Natural killer cell (primary cell): Measurements from ENCODE around the gene CYP1B1. TPM values are rescaled to one million over a fixed set of nuclear protein-coding genes. Genes with fewer than 3 reads are reported as not detected.
"Not testable (repeated sequence)": the region's sequence is repeated elsewhere in the genome, so short reads cannot be mapped to it uniquely, and the experiment has no call there.

Experiments
- ATAC-seq, 3 donors: fragments of 150-1000 bp in 2 of 3; fragments of 200-7000 bp in 1 of 3; cut with Tn5 transposase; 1 replicate in 1 of 3; 2 replicates in 2 of 3; pipeline ENCODE4 v1.10.0; 2021; ENCODE audit warnings: mild to moderate bottlenecking in 2 of 3, moderate library complexity in 2 of 3
- DNase-seq, 2 donors: peaks; one replicate each; pipeline versions ENCODE4 v3.0.0 to v3.0.0-alpha.2; 2013 to 2021; ENCODE audit warnings: mixed read lengths in 1 of 2
- H3K27ac ChIP-seq: one replicate; pipeline ENCODE4 v1.5.1; 2013; ENCODE audit warnings: mild to moderate bottlenecking, low read length
- H3K27me3 ChIP-seq: one replicate; pipeline ENCODE4 v1.6.1; 2013; ENCODE audit warnings: low read length; ENCODE audit not compliant: control insufficient read depth, insufficient read depth
- H3K36me3 ChIP-seq: one replicate; pipeline ENCODE4 v1.6.1; 2013; ENCODE audit warnings: low read length; ENCODE audit not compliant: control insufficient read depth, insufficient read depth
- H3K4me1 ChIP-seq: one replicate; pipeline ENCODE4 v1.6.1; 2013; ENCODE audit warnings: low read length; ENCODE audit not compliant: control insufficient read depth, insufficient read depth
- H3K4me3 ChIP-seq: one replicate; pipeline ENCODE4 v1.5.1; 2013; ENCODE audit warnings: low read length
- H3K9me3 ChIP-seq: one replicate; pipeline ENCODE4 v1.6.1; 2013; ENCODE audit warnings: low read length; ENCODE audit not compliant: control insufficient read depth, insufficient read depth
- H3K27ac Mint-ChIP-seq, 2 donors: one replicate each; pipeline ENCODE4 v1.8.0; 2022; ENCODE audit warnings: mild to moderate bottlenecking in 2 of 2, mixed read lengths in 2 of 2, moderate library complexity in 1 of 2
- H3K27me3 Mint-ChIP-seq, 2 donors: one replicate each; pipeline ENCODE4 v1.8.0; 2022; ENCODE audit warnings: low read depth in 2 of 2, mixed read lengths in 2 of 2
- H3K36me3 Mint-ChIP-seq: one replicate; pipeline ENCODE4 v1.8.0; 2022; ENCODE audit warnings: mixed read lengths
- H3K4me1 Mint-ChIP-seq, 2 donors: one replicate each; pipeline ENCODE4 v1.8.0; 2022; ENCODE audit warnings: mixed read lengths in 2 of 2
- H3K4me3 Mint-ChIP-seq: one replicate; pipeline ENCODE4 v1.8.0; 2022; ENCODE audit warnings: mild to moderate bottlenecking, moderate library complexity, mixed read lengths
- H3K9me3 Mint-ChIP-seq, 2 donors: one replicate each; pipeline ENCODE4 v1.8.0; 2022; ENCODE audit warnings: mixed read lengths in 2 of 2
- WGBS: methylation state at CpG from one replicate; pipeline ENCODE4 v1.1.7; 2013; ENCODE audit warnings: missing lambda C conversion rate; ENCODE audit not compliant: insufficient coverage; 5-methylcytosine and 5-hydroxymethylcytosine counted together
- intact Hi-C: fragments of 100-400 bp; cut with micrococcal nuclease; formaldehyde crosslinking; loops from one replicate; pipeline ENCODE4 v1.14.2; 2022
- total RNA-seq, 4 donors: library from RNA; stranded (reverse); fragments of 120-200 nt in 1 of 4; gene quantifications; one replicate each; pipeline versions ENCODE4 v1.2.3 to v1.2.4, GENCODE V29; 2013 to 2022
- TF ChIP-seq, protein P1 (sequence below): fragments of 200-600 bp; IDR thresholded peaks from one replicate; pipeline ENCODE4 v1.8.0; 2022; ENCODE audit warnings: antibody characterized with exemption

The CYP1B1 gene
- total RNA-seq, 3 donors from 2014 or later (not counting 1 experiment from before 2014, with no cell fraction given), result 1.4 to 5.0 TPM; not detected in 1

DNA sequence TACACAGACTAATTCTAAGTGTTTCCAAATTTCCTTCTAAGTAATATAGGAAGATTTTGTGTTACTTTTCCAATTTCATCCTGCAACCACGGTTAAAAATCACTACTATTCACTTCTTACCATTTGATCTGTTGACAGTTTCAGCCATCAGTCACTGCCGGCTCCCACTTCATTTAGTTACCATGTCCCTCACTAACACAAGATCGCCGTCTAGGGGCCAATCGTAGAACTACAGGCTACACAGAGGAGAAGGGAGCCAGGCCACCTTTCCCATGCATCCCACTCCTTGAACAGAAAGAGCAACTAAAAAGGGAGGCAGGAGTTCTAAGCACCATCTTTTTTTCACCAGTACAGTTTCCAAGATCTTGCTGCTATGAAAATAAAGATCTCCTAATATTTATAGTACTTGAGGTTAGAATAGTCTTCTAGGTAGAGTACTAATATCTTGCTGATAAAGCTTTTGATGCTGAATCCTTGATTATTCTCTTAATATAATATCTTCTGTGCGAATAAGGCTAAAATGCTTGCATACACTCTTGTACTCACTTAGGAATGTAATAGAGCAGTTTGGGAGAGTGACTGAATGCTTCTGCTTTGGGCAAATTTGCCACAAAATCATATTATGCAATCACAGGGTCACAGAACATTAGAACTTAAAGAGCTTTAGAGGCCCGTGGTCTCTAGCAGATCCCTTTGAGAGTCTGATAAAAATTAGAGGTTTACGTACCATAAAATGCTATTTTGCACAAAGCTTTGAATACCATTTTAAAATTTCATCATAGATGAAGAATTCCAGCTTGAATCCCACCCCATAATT lies 39.5 kb upstream of the CYP1B1 start:
- 2% methylated on average over 5 of the region's 8 CpGs for WGBS
- ATAC-seq (peak; percentile 72 to 84 (median 75)), DNase-seq (peak; percentile 48 to 66)
- Mint-ChIP-seq H3K36me3 (no peaks in the 10 kb centered on the region), H3K4me3 (no peak overlapping the region), H3K4me1 (peaks cover 0 to 6% of the 10 kb centered on the region in 2 donors), H3K27me3 (peaks cover 11 to 56% of the 10 kb centered on the region in 2 donors), H3K27ac (no peak overlapping the region), H3K9me3 (no peaks in the 10 kb centered on the region)
- Histone ChIP-seq H3K27ac (no peak overlapping the region), H3K36me3 (no peaks in the 10 kb centered on the region), H3K27me3 (no peaks in the 10 kb centered on the region), H3K4me3 (no peak overlapping the region), H3K9me3 (no peaks in the 10 kb centered on the region), H3K4me1 (no peaks in the 10 kb centered on the region)
- intact Hi-C loops, result loop anchor here (1.0 to 2.0 kb wide), 2 partner anchors 133 to 719 kb away; no protein-coding TSS in a partner anchor
- TF ChIP-seq, protein P1, sequence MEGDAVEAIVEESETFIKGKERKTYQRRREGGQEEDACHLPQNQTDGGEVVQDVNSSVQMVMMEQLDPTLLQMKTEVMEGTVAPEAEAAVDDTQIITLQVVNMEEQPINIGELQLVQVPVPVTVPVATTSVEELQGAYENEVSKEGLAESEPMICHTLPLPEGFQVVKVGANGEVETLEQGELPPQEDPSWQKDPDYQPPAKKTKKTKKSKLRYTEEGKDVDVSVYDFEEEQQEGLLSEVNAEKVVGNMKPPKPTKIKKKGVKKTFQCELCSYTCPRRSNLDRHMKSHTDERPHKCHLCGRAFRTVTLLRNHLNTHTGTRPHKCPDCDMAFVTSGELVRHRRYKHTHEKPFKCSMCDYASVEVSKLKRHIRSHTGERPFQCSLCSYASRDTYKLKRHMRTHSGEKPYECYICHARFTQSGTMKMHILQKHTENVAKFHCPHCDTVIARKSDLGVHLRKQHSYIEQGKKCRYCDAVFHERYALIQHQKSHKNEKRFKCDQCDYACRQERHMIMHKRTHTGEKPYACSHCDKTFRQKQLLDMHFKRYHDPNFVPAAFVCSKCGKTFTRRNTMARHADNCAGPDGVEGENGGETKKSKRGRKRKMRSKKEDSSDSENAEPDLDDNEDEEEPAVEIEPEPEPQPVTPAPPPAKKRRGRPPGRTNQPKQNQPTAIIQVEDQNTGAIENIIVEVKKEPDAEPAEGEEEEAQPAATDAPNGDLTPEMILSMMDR, result peak; percentile 79

DNA sequence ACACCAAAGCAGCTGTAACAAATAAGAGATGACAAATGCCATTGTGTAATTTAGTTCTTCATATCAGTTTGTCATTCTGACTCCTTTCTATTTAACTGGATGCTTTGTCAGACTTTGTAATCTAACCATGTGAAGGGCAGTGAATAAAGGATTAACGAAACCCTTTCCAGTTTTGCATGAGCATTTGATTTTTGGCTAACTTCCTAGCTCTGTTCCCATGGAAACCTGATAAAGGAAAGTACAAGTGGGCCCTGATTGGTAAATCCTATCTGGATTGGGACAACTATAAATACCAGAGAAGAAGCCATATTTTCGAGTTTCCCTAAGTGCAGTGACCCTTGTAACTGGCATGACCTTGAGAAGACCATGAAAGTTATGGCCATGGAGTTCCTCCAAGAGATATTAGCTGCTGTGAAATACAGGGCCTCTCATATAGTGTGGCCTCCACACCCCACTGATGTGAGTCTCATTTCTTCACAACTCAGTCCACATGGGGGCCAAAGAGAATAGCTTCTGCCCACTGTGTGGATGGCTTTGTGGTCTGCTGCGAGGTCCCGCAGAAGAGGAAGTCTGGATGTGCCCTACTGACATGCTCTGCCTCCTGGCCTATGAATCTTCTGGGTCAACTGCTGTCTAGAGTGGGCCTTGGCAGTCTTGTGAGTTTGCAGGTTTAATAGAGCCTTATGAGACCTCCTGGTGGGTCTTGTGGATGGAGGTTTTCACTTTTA lies 38.2 kb upstream of the CYP1B1 start:
- Mint-ChIP-seq H3K4me3 (no peak overlapping the region), H3K4me1 (peaks cover 0 to 6% of the 10 kb centered on the region in 2 donors), H3K9me3 (no peaks in the 10 kb centered on the region), H3K27me3 (peaks cover 11 to 50% of the 10 kb centered on the region in 2 donors), H3K27ac (no peak overlapping the region), H3K36me3 (no peaks in the 10 kb centered on the region)
- DNase-seq, result no peak
- no peak overlapping the region for H3K4me3 ChIP-seq
- no peaks in the 10 kb centered on the region for H3K9me3 ChIP-seq
- H3K27me3 ChIP-seq, result peaks cover 1% of the 10 kb centered on the region
- no peak for ATAC-seq
- no peaks in the 10 kb centered on the region for H3K4me1 ChIP-seq
- TF ChIP-seq, protein P1, result no peak
- intact Hi-C loops, result loop anchor here (2.0 kb wide), 1 partner anchor 717 kb away; no protein-coding TSS in a partner anchor
- WGBS, result 69% methylated on average over 4 of the region's 4 CpGs
- H3K36me3 ChIP-seq, result no peaks in the 10 kb centered on the region
- H3K27ac ChIP-seq, result no peak overlapping the region

DNA sequence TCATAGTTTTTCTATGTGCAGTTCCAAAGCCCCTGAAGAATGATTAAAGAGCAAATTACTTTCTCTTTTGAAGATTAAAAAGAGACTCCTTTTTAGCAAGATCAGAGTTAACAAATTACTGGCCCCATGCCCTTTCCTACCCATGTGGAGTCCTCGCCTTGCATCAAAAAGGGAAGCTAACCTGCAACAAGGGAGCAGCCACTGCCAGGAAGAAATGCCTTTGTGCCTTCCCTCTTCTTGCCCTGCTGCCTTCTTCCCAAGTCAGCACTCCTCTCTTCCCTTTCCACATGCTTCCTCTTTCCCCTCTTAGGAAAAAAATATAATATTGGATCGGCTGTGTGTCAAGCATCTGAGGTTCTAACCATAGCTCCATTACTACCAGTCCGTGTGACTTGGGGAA lies 37.1 kb upstream of the CYP1B1 start:
- no peak overlapping the region for H3K4me3 ChIP-seq
- H3K4me1 Mint-ChIP-seq, result peaks cover 0 to 6% of the 10 kb centered on the region in 2 donors
- no peaks in the 10 kb centered on the region for H3K36me3 ChIP-seq
- H3K27me3 Mint-ChIP-seq, result peaks cover 11 to 53% of the 10 kb centered on the region in 2 donors
- DNase-seq (no peak), ATAC-seq (no peak)
- intact Hi-C loops, result no loop called here
- TF ChIP-seq, protein P1, result no peak
- no peak overlapping the region for H3K27ac ChIP-seq
- H3K9me3 Mint-ChIP-seq, result no peaks in the 10 kb centered on the region
- H3K27ac Mint-ChIP-seq, result no peak overlapping the region
- WGBS, result 68% methylated on average over 3 of the region's 3 CpGs
- no peaks in the 10 kb centered on the region for H3K9me3 ChIP-seq
- no peaks in the 10 kb centered on the region for H3K36me3 Mint-ChIP-seq
- no peak overlapping the region for H3K4me3 Mint-ChIP-seq
- H3K27me3 ChIP-seq, result peaks cover 2% of the 10 kb centered on the region
- no peaks in the 10 kb centered on the region for H3K4me1 ChIP-seq

DNA sequence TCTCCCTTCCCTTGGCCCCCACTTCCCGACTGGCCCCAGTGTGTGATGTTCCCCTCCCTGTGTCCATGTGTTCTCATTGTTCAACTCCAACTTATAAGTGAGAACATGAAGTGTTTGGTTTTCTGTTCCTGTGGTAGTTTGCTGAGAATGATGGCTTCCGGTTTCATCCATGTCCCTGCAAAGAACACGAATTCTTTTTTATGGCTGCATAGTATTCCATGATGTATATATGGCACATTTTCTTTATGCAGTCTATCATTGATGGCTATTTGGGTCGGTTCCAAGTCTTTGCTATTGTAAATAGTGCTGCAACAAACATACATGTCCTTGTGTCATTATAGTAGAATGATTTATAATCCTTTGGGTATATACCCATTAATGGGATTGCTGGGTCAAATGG lies 35.4 kb upstream of the CYP1B1 start:
- DNase-seq, H3K4me1 ChIP-seq, H3K36me3 Mint-ChIP-seq, ATAC-seq, H3K9me3 Mint-ChIP-seq, H3K4me1 Mint-ChIP-seq, H3K4me3 Mint-ChIP-seq, H3K36me3 ChIP-seq, H3K27ac Mint-ChIP-seq, H3K27me3 ChIP-seq, H3K9me3 ChIP-seq, H3K4me3 ChIP-seq, H3K27ac ChIP-seq, intact Hi-C loops: not testable (repeated sequence)
- 91% methylated on average over 4 of the region's 4 CpGs for WGBS
- H3K27me3 Mint-ChIP-seq, result peaks cover 15 to 58% of the 10 kb centered on the region in 2 donors
